ENCODE results near the gene CEP43.

- TF ChIP-seq, protein P1, sequence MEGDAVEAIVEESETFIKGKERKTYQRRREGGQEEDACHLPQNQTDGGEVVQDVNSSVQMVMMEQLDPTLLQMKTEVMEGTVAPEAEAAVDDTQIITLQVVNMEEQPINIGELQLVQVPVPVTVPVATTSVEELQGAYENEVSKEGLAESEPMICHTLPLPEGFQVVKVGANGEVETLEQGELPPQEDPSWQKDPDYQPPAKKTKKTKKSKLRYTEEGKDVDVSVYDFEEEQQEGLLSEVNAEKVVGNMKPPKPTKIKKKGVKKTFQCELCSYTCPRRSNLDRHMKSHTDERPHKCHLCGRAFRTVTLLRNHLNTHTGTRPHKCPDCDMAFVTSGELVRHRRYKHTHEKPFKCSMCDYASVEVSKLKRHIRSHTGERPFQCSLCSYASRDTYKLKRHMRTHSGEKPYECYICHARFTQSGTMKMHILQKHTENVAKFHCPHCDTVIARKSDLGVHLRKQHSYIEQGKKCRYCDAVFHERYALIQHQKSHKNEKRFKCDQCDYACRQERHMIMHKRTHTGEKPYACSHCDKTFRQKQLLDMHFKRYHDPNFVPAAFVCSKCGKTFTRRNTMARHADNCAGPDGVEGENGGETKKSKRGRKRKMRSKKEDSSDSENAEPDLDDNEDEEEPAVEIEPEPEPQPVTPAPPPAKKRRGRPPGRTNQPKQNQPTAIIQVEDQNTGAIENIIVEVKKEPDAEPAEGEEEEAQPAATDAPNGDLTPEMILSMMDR (IDR thresholded peaks at IDR 0.05; ENCODE audit: poor library complexity) = no peak
- TF ChIP-seq EZH2 (IDR thresholded peaks at IDR 0.05; ENCODE audit: borderline replicate concordance) = no peak
- no peak for TF ChIP-seq EZH2phosphoT487 (IDR thresholded peaks at IDR 0.05; ENCODE audit: low read depth, severe bottlenecking, unreplicated experiment)
These were observed 8.8 kb downstream of the CEP43 start for GRCh38 chr6:167007985-167008384.

Measured in hepatocyte (in vitro differentiated cells).